Suprapubic skin (tissue), 4 donors: ENCODE data around the gene PSPN. TPM values are rescaled to one million over a fixed set of nuclear protein-coding genes. Genes with fewer than 3 reads are reported as not detected.
A peak's percentile ranks its signal among the peaks of the same experiment; 100 is the strongest.
"Not testable (repeated sequence)": the region's sequence is repeated elsewhere in the genome, so short reads cannot be mapped to it uniquely, and the experiment has no call there.

ENCODE experiments used
- DNase-seq, 2 donors: peaks; one replicate each; pipeline ENCODE4 v3.0.0-alpha.2; 2019; ENCODE audit warnings: low spot score in 2 of 2
- H3K27ac ChIP-seq: fragments of 200-600 bp; sonication (generic); one replicate; pipeline ENCODE4 v1.5.1; 2019
- H3K27me3 ChIP-seq: fragments of 200-600 bp; sonication (generic); one replicate; pipeline ENCODE4 v1.5.1; 2019
- H3K36me3 ChIP-seq: fragments of 200-600 bp; sonication (generic); one replicate; pipeline ENCODE4 v1.5.1; 2019
- H3K4me1 ChIP-seq: fragments of 200-600 bp; sonication (generic); one replicate; pipeline ENCODE4 v1.5.1; 2019
- H3K4me3 ChIP-seq: fragments of 200-600 bp; sonication (generic); one replicate; pipeline ENCODE4 v1.5.1; 2019; ENCODE audit warnings: mild to moderate bottlenecking
- H3K9me3 ChIP-seq: fragments of 200-600 bp; sonication (generic); one replicate; pipeline ENCODE4 v1.5.1; 2019
- EP300 ChIP-seq: sonication (generic); formaldehyde crosslinking; IDR thresholded peaks from one replicate; pipeline ENCODE4 v1.6.1; 2017; ENCODE audit warnings: antibody characterized with exemption
- POLR2A ChIP-seq, 2 donors: fragments of 450-650 bp; IDR thresholded peaks; one replicate each; pipeline ENCODE4 v1.6.1; 2017; ENCODE audit warnings: antibody characterized with exemption in 2 of 2, mild to moderate bottlenecking in 2 of 2, moderate library complexity in 2 of 2
- POLR2AphosphoS5 ChIP-seq, 3 donors: sonication (generic); formaldehyde crosslinking; IDR thresholded peaks; one replicate each; pipeline ENCODE4 v1.6.1; 2017; ENCODE audit warnings: antibody characterized with exemption in 3 of 3
- WGBS: methylation state at CpG from one replicate; pipeline ENCODE4 v1.1.5; 2018; 5-methylcytosine and 5-hydroxymethylcytosine counted together
- total RNA-seq, 4 donors: library from RNA; depleted of rRNA; stranded (reverse); fragments of >200 nt; gene quantifications; one replicate each; pipeline ENCODE4 v1.1.0, GENCODE V29; 2016
- TF ChIP-seq, protein P1 (sequence below), 2 donors: fragments of 200-600 bp in 1 of 2; fragments of 450-650 bp in 1 of 2; sonication (generic) in 1 of 2; IDR thresholded peaks; one replicate each; pipeline ENCODE4 v1.5.1; 2016 to 2019; ENCODE audit warnings: antibody characterized with exemption in 2 of 2, mild to moderate bottlenecking in 1 of 2, moderate library complexity in 1 of 2

Gene PSPN
- total RNA-seq, 4 donors from 2014 or later = 0.40 to 1.8 (median 1.4) TPM

GRCh38 chr19:6354098-6354674, 21.5 kb downstream of the PSPN start:
- no peak for TF ChIP-seq EP300
- no peak for TF ChIP-seq POLR2AphosphoS5 (IDR thresholded peaks at IDR 0.05)
- TF ChIP-seq, protein P1, sequence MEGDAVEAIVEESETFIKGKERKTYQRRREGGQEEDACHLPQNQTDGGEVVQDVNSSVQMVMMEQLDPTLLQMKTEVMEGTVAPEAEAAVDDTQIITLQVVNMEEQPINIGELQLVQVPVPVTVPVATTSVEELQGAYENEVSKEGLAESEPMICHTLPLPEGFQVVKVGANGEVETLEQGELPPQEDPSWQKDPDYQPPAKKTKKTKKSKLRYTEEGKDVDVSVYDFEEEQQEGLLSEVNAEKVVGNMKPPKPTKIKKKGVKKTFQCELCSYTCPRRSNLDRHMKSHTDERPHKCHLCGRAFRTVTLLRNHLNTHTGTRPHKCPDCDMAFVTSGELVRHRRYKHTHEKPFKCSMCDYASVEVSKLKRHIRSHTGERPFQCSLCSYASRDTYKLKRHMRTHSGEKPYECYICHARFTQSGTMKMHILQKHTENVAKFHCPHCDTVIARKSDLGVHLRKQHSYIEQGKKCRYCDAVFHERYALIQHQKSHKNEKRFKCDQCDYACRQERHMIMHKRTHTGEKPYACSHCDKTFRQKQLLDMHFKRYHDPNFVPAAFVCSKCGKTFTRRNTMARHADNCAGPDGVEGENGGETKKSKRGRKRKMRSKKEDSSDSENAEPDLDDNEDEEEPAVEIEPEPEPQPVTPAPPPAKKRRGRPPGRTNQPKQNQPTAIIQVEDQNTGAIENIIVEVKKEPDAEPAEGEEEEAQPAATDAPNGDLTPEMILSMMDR (IDR thresholded peaks at IDR 0.05) = peak in 1 of 2 donors; percentile 28
- no peaks in the 10 kb centered on the region for H3K36me3 ChIP-seq
- 55% methylated on average over 4 of the region's 4 CpGs for WGBS
- H3K9me3 ChIP-seq = no peaks in the 10 kb centered on the region
- no peaks in the 10 kb centered on the region for H3K27me3 ChIP-seq
- H3K4me1 ChIP-seq = no peaks in the 10 kb centered on the region
- no peak overlapping the region for H3K4me3 ChIP-seq
- no peak overlapping the region for H3K27ac ChIP-seq
- DNase-seq = no peak

- no peaks in the 10 kb centered on the region for H3K9me3 ChIP-seq
- no peak overlapping the region for H3K27ac ChIP-seq
- H3K4me3 ChIP-seq = no peak overlapping the region
- TF ChIP-seq POLR2AphosphoS5 (IDR thresholded peaks at IDR 0.05) (no peak), POLR2A (IDR thresholded peaks at IDR 0.05) (no peak), EP300 (no peak)
- TF ChIP-seq, protein P1 (IDR thresholded peaks at IDR 0.05) = no peak
- 85% methylated on average over 2 of the region's 2 CpGs for WGBS
- no peaks in the 10 kb centered on the region for H3K4me1 ChIP-seq
- DNase-seq = no peak
- H3K27me3 ChIP-seq = no peaks in the 10 kb centered on the region
- no peaks in the 10 kb centered on the region for H3K36me3 ChIP-seq
Measured at GRCh38 chr19:6352381-6353165, 23.2 kb downstream of the PSPN start.

GRCh38 chr19:6350688-6351087, 25.0 kb downstream of the PSPN start:
- Histone ChIP-seq H3K27ac (no peak overlapping the region), H3K36me3 (no peaks in the 10 kb centered on the region), H3K4me3 (no peak overlapping the region), H3K9me3 (no peaks in the 10 kb centered on the region), H3K4me1 (no peaks in the 10 kb centered on the region), H3K27me3 (no peaks in the 10 kb centered on the region)
- TF ChIP-seq EP300 (no peak), POLR2A (IDR thresholded peaks at IDR 0.05) (no peak), POLR2AphosphoS5 (IDR thresholded peaks at IDR 0.05) (no peak)
- TF ChIP-seq, protein P1 (IDR thresholded peaks at IDR 0.05) = no peak
- 75% methylated on average over 2 of the region's 2 CpGs for WGBS
- DNase-seq = no peak

DNA sequence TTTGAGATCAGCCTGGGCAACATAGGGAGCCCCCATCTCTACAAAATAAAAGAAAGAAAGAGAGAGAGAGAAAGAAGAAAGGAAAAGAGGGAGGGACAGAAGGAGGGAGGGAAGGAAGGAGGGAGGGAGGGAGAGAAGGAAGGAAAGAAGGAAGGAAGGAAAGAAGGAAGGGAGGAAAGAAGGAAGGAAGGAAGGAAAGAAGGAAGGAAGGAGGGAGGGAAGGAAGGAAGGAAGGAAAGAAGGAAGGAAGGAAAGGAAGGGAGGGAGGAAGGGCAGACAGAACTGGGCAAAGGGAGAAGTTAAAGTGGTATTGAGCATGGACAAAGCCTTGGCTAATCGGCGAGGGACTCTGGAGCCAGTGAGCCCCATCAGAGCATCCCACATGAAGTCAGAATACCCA, 26.5 kb downstream of the PSPN start:
- H3K9me3 ChIP-seq, H3K4me1 ChIP-seq, H3K4me3 ChIP-seq, DNase-seq, H3K27ac ChIP-seq, H3K27me3 ChIP-seq, H3K36me3 ChIP-seq: not testable (repeated sequence)
- 97% methylated on average over 2 of the region's 2 CpGs for WGBS

DNA sequence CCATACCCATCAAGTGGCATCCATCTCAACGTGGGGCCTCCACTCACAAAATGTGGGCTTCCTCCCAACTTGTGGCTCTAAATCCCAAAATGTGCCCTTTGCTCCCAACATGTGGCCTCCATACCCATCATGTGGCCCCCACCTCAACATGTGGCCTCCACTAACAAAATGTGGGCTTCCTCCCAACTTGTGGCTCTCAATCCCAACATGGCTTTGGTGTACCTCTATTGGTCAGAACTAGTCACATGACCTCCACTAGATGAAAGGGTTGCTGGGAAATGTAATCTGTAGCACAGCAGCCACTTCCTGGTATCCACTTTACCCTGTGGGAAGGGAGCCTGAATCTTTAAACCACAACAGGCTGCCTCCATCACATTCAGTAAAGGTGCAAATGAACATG, 32.3 kb downstream of the PSPN start:
- H3K4me3 ChIP-seq = no peak overlapping the region
- 69% methylated on average over 1 of the region's 1 CpG for WGBS
- TF ChIP-seq POLR2AphosphoS5 (IDR thresholded peaks at IDR 0.05) (no peak), POLR2A (IDR thresholded peaks at IDR 0.05) (no peak), EP300 (no peak)
- TF ChIP-seq, protein P1 (IDR thresholded peaks at IDR 0.05) = no peak
- no peaks in the 10 kb centered on the region for H3K4me1 ChIP-seq
- no peaks in the 10 kb centered on the region for H3K36me3 ChIP-seq
- no peaks in the 10 kb centered on the region for H3K9me3 ChIP-seq
- no peaks in the 10 kb centered on the region for H3K27me3 ChIP-seq
- H3K27ac ChIP-seq = no peak overlapping the region
- DNase-seq = no peak
